CD8-positive, alpha-beta memory T cell (primary cell): Measurements from ENCODE around the gene NPTXR. TPM values are rescaled to one million over a fixed set of nuclear protein-coding genes. Genes with fewer than 3 reads are reported as not detected.

Experiments
- CTCF ChIA-PET: fragments of 350-600 bp; sonication (Branson Sonifier 250); formaldehyde crosslinking; loops from one replicate; lab custom pipeline; 2021; ENCODE audit warnings: antibody characterized with exemption; lab: Charles Lee
- POLR2A ChIA-PET: fragments of 350-600 bp; sonication (Branson Sonifier 250); formaldehyde crosslinking; loops from one replicate; lab custom pipeline; 2021; ENCODE audit warnings: antibody characterized with exemption; lab: Charles Lee
- DNase-seq, 5 donors: peaks; one replicate each; pipeline versions ENCODE4 v3.0.0 to v3.0.0-alpha.2; 2020 to 2022; ENCODE audit warnings: mixed read lengths in 1 of 5
- H3K27ac ChIP-seq: one replicate; pipeline ENCODE4 v1.7.0; 2013; ENCODE audit warnings: low read depth, mild to moderate bottlenecking, low read length, moderate library complexity
- H3K27me3 ChIP-seq: 2 replicates; pipeline ENCODE4 v1.7.0; 2013; ENCODE audit warnings: low read length, mild to moderate bottlenecking; ENCODE audit not compliant: insufficient read depth, poor library complexity, severe bottlenecking
- H3K36me3 ChIP-seq: 2 replicates; pipeline ENCODE4 v1.7.0; 2013; ENCODE audit warnings: mild to moderate bottlenecking, low read length, moderate library complexity; ENCODE audit not compliant: insufficient read depth
- H3K4me1 ChIP-seq: 2 replicates; pipeline ENCODE4 v1.7.0; 2013; ENCODE audit warnings: mild to moderate bottlenecking, low read length, moderate library complexity; ENCODE audit not compliant: insufficient read depth
- H3K4me3 ChIP-seq: 2 replicates; pipeline ENCODE4 v1.7.0; 2013; ENCODE audit warnings: mild to moderate bottlenecking, low read length
- H3K9me3 ChIP-seq: 2 replicates; pipeline ENCODE4 v1.7.0; 2013; ENCODE audit warnings: mild to moderate bottlenecking, low read length
- H3K27ac Mint-ChIP-seq, 8 donors: one replicate each; pipeline ENCODE4 v1.8.0; 2020 to 2021; ENCODE audit warnings: mixed read lengths in 8 of 8, mild to moderate bottlenecking in 6 of 8, inconsistent platforms in 3 of 8, moderate library complexity in 3 of 8
- H3K27me3 Mint-ChIP-seq, 2 donors: one replicate each; pipeline ENCODE4 v1.8.0; 2020 to 2021; ENCODE audit warnings: mixed read lengths in 2 of 2, mild to moderate bottlenecking in 1 of 2, moderate library complexity in 1 of 2
- H3K36me3 Mint-ChIP-seq, 3 donors: one replicate each; pipeline ENCODE4 v1.8.0; 2020 to 2021; ENCODE audit warnings: mixed read lengths in 3 of 3, inconsistent platforms in 1 of 3, mild to moderate bottlenecking in 1 of 3
- H3K4me1 Mint-ChIP-seq, 3 donors: one replicate each; pipeline ENCODE4 v1.8.0; 2020 to 2021; ENCODE audit warnings: mixed read lengths in 3 of 3, inconsistent platforms in 1 of 3, mild to moderate bottlenecking in 1 of 3
- H3K4me3 Mint-ChIP-seq, 7 donors: one replicate each; pipeline ENCODE4 v1.8.0; 2020 to 2021; ENCODE audit warnings: mixed read lengths in 7 of 7, mild to moderate bottlenecking in 6 of 7, moderate library complexity in 4 of 7, inconsistent platforms in 2 of 7
- H3K9me3 Mint-ChIP-seq, 5 donors: one replicate each; pipeline ENCODE4 v1.8.0; 2020 to 2022; ENCODE audit warnings: mixed read lengths in 5 of 5, mild to moderate bottlenecking in 3 of 5, moderate library complexity in 2 of 5, inconsistent platforms in 1 of 5
- polyA plus RNA-seq: library from polyadenylated mRNA; unstranded; fragments of 300-500 nt; fragmentation: Illumina TruSeq; gene quantifications from one replicate; pipeline ENCODE4 v1.2.3, GENCODE V29; 2021
- total RNA-seq, 2 experiments: library from RNA; stranded (reverse); gene quantifications; one replicate each; pipeline ENCODE4 v1.2.3, GENCODE V29; 2021

NPTXR gene
- total and polyA plus RNA-seq, 3 experiments from 2014 or later = 1.0 to 6.3 (median 5.9) TPM

DNA sequence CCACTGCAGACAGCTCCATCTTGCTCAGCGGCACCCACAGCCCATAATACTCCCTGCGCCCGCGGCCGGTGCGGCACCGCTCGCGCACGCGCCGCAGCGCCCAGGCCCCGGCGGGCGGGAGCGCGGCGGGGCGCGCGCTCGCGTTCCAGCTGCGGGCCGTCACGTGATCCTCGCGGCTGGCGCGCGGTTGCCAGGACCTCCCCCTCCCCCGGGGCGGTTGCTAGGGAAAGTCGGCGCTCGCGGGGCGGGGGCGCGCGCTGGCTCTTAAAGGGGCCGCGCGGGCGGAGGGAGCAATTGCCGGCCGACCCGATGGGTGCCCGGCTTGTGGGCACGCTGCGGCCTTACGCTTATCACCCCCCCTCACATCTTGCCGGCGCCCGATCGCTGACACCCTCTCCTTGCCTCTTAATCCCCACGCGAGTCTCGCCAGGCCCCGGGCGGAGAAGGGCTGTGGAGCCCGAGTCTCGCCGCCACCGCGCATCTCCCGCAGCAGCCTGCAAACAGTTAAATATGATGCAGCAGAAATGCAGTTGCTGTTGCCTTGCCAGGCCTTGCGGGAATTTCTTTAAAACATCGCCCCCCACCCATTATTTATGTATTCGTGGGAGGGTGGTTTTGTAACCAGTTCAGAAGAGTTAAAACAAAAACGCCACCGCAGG, 28.5 kb upstream of the NPTXR start, which contains the start of gene CBX6:
Gene CBX6, minus strand, starts transcription at position 45 of the 659 bp plus-strand sequence. Its CDS starts 26 bp downstream, at position 19.
- Mint-ChIP-seq H3K9me3 (no peaks in the 10 kb centered on the region), H3K27ac (peak within 1 kb of the TSS; percentile 85 to 99 (median 90)), H3K4me3 (peak within 1 kb of the TSS; percentile 84 to 95 (median 92)), H3K36me3 (peaks cover 0 to 33% (median 0%) of the 10 kb centered on the region in 3 donors), H3K4me1 (peaks cover 41 to 60% (median 50%) of the 10 kb centered on the region in 3 donors), H3K27me3 (peaks cover 0 to 4% of the 10 kb centered on the region in 2 donors)
- H3K9me3 ChIP-seq = no peaks in the 10 kb centered on the region
- H3K4me1 ChIP-seq = peaks cover 44% of the 10 kb centered on the region
- H3K36me3 ChIP-seq = peaks cover 5% of the 10 kb centered on the region
- DNase-seq = peak; percentile 92 to 95 (median 93)
- H3K4me3 ChIP-seq = peak within 1 kb of the TSS; percentile 95
- POLR2A ChIA-PET = interaction anchor here (0.5 to 2.4 kb wide), 7 partner anchors 11 to 1172 kb away, joined by 3 to 8 read pairs (median 4); partner anchors contain the start of genes GTPBP1, NPTXR and RPL3
- peak within 1 kb of the TSS; percentile 64 for H3K27ac ChIP-seq
- no peaks in the 10 kb centered on the region for H3K27me3 ChIP-seq
- CTCF ChIA-PET = interaction anchor here (1.1 to 4.1 kb wide), 6 partner anchors 14 to 446 kb away, joined by 3 to 114 read pairs (median 4); partner anchors contain the start of genes CBX7 and RPL3

GRCh38 chr22:38871360-38872171, 27.7 kb upstream of the NPTXR start:
- H3K9me3 ChIP-seq = no peaks in the 10 kb centered on the region
- H3K4me3 Mint-ChIP-seq = peak overlapping the region; percentile 84 to 95 (median 92)
- ChIA-PET CTCF (interaction anchor here (1.0 to 4.1 kb wide), 19 partner anchors 12 to 447 kb away, joined by 3 to 114 read pairs (median 4); partner anchors contain the start of genes APOBEC3B, APOBEC3H, CBX7 and NPTXR), POLR2A (interaction anchor here (0.5 to 2.4 kb wide), 7 partner anchors 10 to 1173 kb away, joined by 3 to 8 read pairs (median 3); partner anchors contain the start of genes GTPBP1, NPTXR and RPL3)
- H3K4me1 ChIP-seq = peaks cover 44% of the 10 kb centered on the region
- H3K36me3 ChIP-seq = peaks cover 5% of the 10 kb centered on the region
- peaks cover 0 to 36% (median 0%) of the 10 kb centered on the region in 3 donors for H3K36me3 Mint-ChIP-seq
- peaks cover 0 to 4% of the 10 kb centered on the region in 2 donors for H3K27me3 Mint-ChIP-seq
- H3K27me3 ChIP-seq = no peaks in the 10 kb centered on the region
- peak overlapping the region; percentile 45 for H3K27ac ChIP-seq
- peaks cover 41 to 60% (median 50%) of the 10 kb centered on the region in 3 donors for H3K4me1 Mint-ChIP-seq
- H3K4me3 ChIP-seq = peak overlapping the region; percentile 50
- peak in 1 of 5 donors; percentile 37 for DNase-seq
- H3K27ac Mint-ChIP-seq = peak overlapping the region; percentile 32 to 99 (median 82)
- no peaks in the 10 kb centered on the region for H3K9me3 Mint-ChIP-seq

DNA sequence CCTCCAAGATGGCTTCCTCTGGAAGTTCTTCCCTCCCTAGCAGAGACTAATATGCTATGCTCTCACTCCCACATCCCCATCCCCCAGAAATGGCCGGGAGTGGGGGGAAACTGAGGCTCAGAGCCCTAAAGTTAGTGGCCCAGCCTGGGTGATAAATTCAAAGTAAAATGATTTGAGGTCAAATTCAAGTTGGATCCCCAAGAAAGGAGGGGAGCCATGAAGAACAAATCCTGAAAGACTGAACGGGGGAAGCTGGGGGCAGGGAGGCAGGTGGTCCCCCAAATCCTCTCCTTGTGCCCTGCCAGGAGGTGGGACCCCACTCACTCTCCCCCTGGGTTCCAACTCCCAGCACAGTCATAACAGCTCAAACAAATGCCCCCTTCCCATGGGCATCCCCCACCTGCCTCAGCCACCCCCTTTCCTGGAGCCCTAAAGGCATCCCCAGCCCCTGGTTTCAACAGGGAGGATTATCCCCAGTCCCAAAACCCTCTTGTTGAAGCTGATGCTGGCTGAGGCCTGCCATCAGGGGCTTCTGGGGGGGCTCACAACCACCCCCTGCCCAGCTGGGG, 27.0 kb upstream of the NPTXR start:
- Mint-ChIP-seq H3K4me1 (peaks cover 41 to 60% (median 50%) of the 10 kb centered on the region in 3 donors), H3K36me3 (peaks cover 0 to 36% (median 0%) of the 10 kb centered on the region in 3 donors), H3K27me3 (peaks cover 0 to 4% of the 10 kb centered on the region in 2 donors), H3K4me3 (peak overlapping the region; percentile 84 to 95 (median 86)), H3K27ac (peak overlapping the region; percentile 81 to 99 (median 88)), H3K9me3 (no peaks in the 10 kb centered on the region)
- Histone ChIP-seq H3K27ac (peak overlapping the region; percentile 45), H3K27me3 (no peaks in the 10 kb centered on the region), H3K4me1 (peaks cover 44% of the 10 kb centered on the region), H3K36me3 (peaks cover 5% of the 10 kb centered on the region), H3K4me3 (peak overlapping the region; percentile 50), H3K9me3 (no peaks in the 10 kb centered on the region)
- ChIA-PET POLR2A (interaction anchor here (1.0 to 2.4 kb wide), 5 partner anchors 27 to 1173 kb away, joined by 3 to 8 read pairs (median 4); partner anchors contain the start of genes GTPBP1 and NPTXR), CTCF (interaction anchor here (1.0 to 4.1 kb wide), 40 partner anchors 9 to 658 kb away, joined by 3 to 114 read pairs (median 4); partner anchors contain the start of genes APOBEC3B, APOBEC3H, CBX7 and NPTXR)
- no peak for DNase-seq

GRCh38 chr22:38870312-38870741, 26.5 kb upstream of the NPTXR start:
- Histone ChIP-seq H3K27ac (no peak overlapping the region), H3K9me3 (no peaks in the 10 kb centered on the region), H3K27me3 (no peaks in the 10 kb centered on the region), H3K36me3 (peaks cover 5% of the 10 kb centered on the region), H3K4me3 (peak overlapping the region; percentile 50), H3K4me1 (peaks cover 44% of the 10 kb centered on the region)
- CTCF ChIA-PET = interaction anchor here (0.6 to 4.1 kb wide), 48 partner anchors 9 to 659 kb away, joined by 3 to 114 read pairs (median 4); partner anchors contain the start of genes APOBEC3B, APOBEC3H, CBX7 and NPTXR
- H3K4me3 Mint-ChIP-seq = peak overlapping the region; percentile 84 to 95 (median 86)
- H3K9me3 Mint-ChIP-seq = no peaks in the 10 kb centered on the region
- peak overlapping the region; percentile 81 to 99 (median 88) for H3K27ac Mint-ChIP-seq
- peaks cover 41 to 64% (median 50%) of the 10 kb centered on the region in 3 donors for H3K4me1 Mint-ChIP-seq
- H3K36me3 Mint-ChIP-seq = peaks cover 0 to 42% (median 0%) of the 10 kb centered on the region in 3 donors
- peaks cover 0 to 4% of the 10 kb centered on the region in 2 donors for H3K27me3 Mint-ChIP-seq
- POLR2A ChIA-PET = interaction anchor here (0.7 to 2.4 kb wide), 4 partner anchors 27 to 449 kb away, joined by 3 to 8 read pairs (median 5); partner anchors contain the start of genes NPTXR and RPL3
- peak; percentile 74 to 89 (median 78) for DNase-seq

- H3K27me3 Mint-ChIP-seq = peaks cover 0 to 4% of the 10 kb centered on the region in 2 donors
- Histone ChIP-seq H3K36me3 (peaks cover 5% of the 10 kb centered on the region), H3K27ac (no peak overlapping the region), H3K4me3 (no peak overlapping the region), H3K4me1 (peaks cover 44% of the 10 kb centered on the region), H3K9me3 (no peaks in the 10 kb centered on the region), H3K27me3 (no peaks in the 10 kb centered on the region)
- H3K27ac Mint-ChIP-seq = peak overlapping the region in 6 of 8 donors; percentile 85 to 99 (median 90)
- no peaks in the 10 kb centered on the region for H3K9me3 Mint-ChIP-seq
- ChIA-PET CTCF (interaction anchor here (0.6 to 4.1 kb wide), 48 partner anchors 10 to 659 kb away, joined by 3 to 114 read pairs (median 4); partner anchors contain the start of genes APOBEC3B, APOBEC3H, NPTXR and RPL3), POLR2A (interaction anchor here (0.7 to 1.2 kb wide), 3 partner anchors 135 to 449 kb away, joined by 3 to 6 read pairs (median 4); partner anchors contain the start of gene RPL3)
- peaks cover 0 to 43% (median 0%) of the 10 kb centered on the region in 3 donors for H3K36me3 Mint-ChIP-seq
- H3K4me3 Mint-ChIP-seq = peak overlapping the region in 4 of 7 donors; percentile 84 to 88 (median 86)
- no peak for DNase-seq
- peaks cover 39 to 62% (median 47%) of the 10 kb centered on the region in 3 donors for H3K4me1 Mint-ChIP-seq
These were observed 25.8 kb upstream of the NPTXR start for GRCh38 chr22:38869663-38870062.

GRCh38 chr22:38868886-38869381, 25.1 kb upstream of the NPTXR start:
- H3K27ac ChIP-seq = no peak overlapping the region
- peaks cover 39% of the 10 kb centered on the region for H3K4me1 ChIP-seq
- ChIA-PET CTCF (interaction anchor here (0.9 to 4.1 kb wide), 28 partner anchors 9 to 660 kb away, joined by 3 to 114 read pairs (median 6); partner anchors contain the start of genes APOBEC3B, NPTXR, RPL3 and TOMM22), POLR2A (interaction anchor here (0.5 to 1.2 kb wide), 2 partner anchors 325 to 450 kb away, joined by 3 to 6 read pairs; partner anchors contain the start of gene RPL3)
- H3K36me3 Mint-ChIP-seq = peaks cover 0 to 47% (median 0%) of the 10 kb centered on the region in 3 donors
- peaks cover 37 to 59% (median 44%) of the 10 kb centered on the region in 3 donors for H3K4me1 Mint-ChIP-seq
- peak overlapping the region in 1 of 7 donors; percentile 70 for H3K4me3 Mint-ChIP-seq
- H3K9me3 ChIP-seq = no peaks in the 10 kb centered on the region
- H3K27ac Mint-ChIP-seq = peak overlapping the region in 6 of 8 donors; percentile 63 to 88 (median 73)
- no peaks in the 10 kb centered on the region for H3K9me3 Mint-ChIP-seq
- DNase-seq = peak; percentile 66 to 85 (median 77)
- H3K4me3 ChIP-seq = no peak overlapping the region
- peaks cover 0 to 2% of the 10 kb centered on the region in 2 donors for H3K27me3 Mint-ChIP-seq
- H3K36me3 ChIP-seq = peaks cover 5% of the 10 kb centered on the region
- H3K27me3 ChIP-seq = no peaks in the 10 kb centered on the region
